Ishikawa (cell line): Measurements from ENCODE around the gene CBX5.

ENCODE experiments used
- CREB1 ChIP-seq: IDR thresholded peaks from 2 replicates; pipeline ENCODE4 v1.6.1; 2012; ENCODE audit warnings: low read depth
- EGR1 ChIP-seq: IDR thresholded peaks from 2 replicates; pipeline ENCODE4 v1.6.1; 2012
- EP300 ChIP-seq: IDR thresholded peaks from 2 replicates; pipeline ENCODE4 v1.6.1; 2012; ENCODE audit warnings: borderline replicate concordance
- FOXM1 ChIP-seq: IDR thresholded peaks from 2 replicates; pipeline ENCODE4 v1.6.1; 2012; ENCODE audit warnings: low read depth, borderline replicate concordance
- NFIC ChIP-seq: IDR thresholded peaks from 2 replicates; pipeline ENCODE4 v1.6.1; 2012
- RAD21 ChIP-seq: IDR thresholded peaks from 2 replicates; pipeline ENCODE4 v1.6.1; 2012; ENCODE audit warnings: low read depth
- REST ChIP-seq: IDR thresholded peaks from 2 replicates; pipeline ENCODE4 v1.6.1; 2012; ENCODE audit warnings: low read depth, mild to moderate bottlenecking
- TAF1 ChIP-seq: IDR thresholded peaks from 2 replicates; pipeline ENCODE4 v1.6.1; 2012; ENCODE audit warnings: low read depth, mild to moderate bottlenecking
- TCF12 ChIP-seq: IDR thresholded peaks from 2 replicates; pipeline ENCODE4 v1.6.1; 2012; ENCODE audit warnings: low read depth
- TEAD4 ChIP-seq: IDR thresholded peaks from 2 replicates; pipeline ENCODE4 v1.6.1; 2012
- USF1 ChIP-seq: IDR thresholded peaks from 2 replicates; pipeline ENCODE4 v1.6.1; 2012
- YY1 ChIP-seq: IDR thresholded peaks from 2 replicates; pipeline ENCODE4 v1.6.1; 2012; ENCODE audit warnings: low read depth
- ZBTB7A ChIP-seq: IDR thresholded peaks from 2 replicates; pipeline ENCODE4 v1.6.1; 2012; ENCODE audit warnings: low read depth
- TF ChIP-seq, protein P1 (sequence below): IDR thresholded peaks from 2 replicates; pipeline ENCODE4 v1.6.1; 2012

Gene CBX5

GRCh38 chr12:54182086-54182485, 97.8 kb downstream of the CBX5 start:
- TF ChIP-seq, protein P1, sequence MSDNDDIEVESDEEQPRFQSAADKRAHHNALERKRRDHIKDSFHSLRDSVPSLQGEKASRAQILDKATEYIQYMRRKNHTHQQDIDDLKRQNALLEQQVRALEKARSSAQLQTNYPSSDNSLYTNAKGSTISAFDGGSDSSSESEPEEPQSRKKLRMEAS = no peak
- TF ChIP-seq FOXM1 (no peak), ZBTB7A (no peak), YY1 (no peak), RAD21 (no peak), USF1 (no peak), EP300 (no peak), TAF1 (no peak), CREB1 (no peak), TEAD4 (no peak), NFIC (no peak), EGR1 (no peak), REST (no peak), TCF12 (no peak)
